GM21447 (cell line): ENCODE results near the gene TFEB.

Experiments used
- ATAC-seq: cut with Tn5 transposase; IDR thresholded peaks from one replicate; pipeline ENCODE4 v1.9.1; 2021; ENCODE audit not compliant: unreplicated experiment

Gene TFEB

DNA sequence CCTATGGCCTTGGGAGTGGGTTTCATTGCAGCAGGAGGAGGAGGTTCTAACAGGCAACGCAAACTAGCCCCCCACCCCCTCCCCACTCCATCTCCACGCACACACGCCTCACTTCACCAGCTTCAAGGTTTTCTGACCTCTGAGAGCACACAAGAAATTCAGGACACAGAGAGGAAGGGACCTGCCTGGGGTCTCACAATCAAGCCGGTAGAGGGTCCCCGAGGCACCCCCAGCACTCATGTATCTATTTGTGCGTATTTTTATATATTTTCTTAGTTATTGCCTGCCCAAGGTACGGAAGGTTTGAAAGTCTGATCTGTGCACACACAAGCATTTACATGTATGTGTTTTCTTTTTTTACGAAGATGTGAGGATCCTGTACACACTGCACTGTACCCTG is 80.2 kb downstream of the TFEB start:
- ATAC-seq = no peak

DNA sequence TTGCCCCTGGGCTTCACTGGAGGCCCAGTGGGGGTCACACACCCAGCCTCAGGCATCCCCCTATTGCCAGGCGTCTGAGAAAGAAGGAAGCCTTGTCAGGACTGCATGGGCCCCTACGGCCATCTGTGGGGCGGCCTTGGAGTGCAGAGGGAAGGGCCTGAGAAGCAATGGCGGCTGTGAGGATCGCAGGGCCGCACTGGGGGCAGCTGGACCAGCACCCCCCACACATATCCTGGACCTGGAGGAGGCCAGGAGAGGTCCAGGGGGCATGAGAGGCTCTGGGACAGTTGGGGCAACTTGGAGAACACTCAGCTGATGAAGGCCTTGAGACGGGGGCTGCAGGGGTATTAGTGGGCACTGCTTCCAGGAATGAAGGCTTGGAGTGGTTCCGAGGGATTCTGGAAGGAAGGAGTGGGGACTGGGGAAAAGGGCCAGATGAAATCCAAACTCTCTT is 80.7 kb downstream of the TFEB start:
- ATAC-seq = no peak

DNA sequence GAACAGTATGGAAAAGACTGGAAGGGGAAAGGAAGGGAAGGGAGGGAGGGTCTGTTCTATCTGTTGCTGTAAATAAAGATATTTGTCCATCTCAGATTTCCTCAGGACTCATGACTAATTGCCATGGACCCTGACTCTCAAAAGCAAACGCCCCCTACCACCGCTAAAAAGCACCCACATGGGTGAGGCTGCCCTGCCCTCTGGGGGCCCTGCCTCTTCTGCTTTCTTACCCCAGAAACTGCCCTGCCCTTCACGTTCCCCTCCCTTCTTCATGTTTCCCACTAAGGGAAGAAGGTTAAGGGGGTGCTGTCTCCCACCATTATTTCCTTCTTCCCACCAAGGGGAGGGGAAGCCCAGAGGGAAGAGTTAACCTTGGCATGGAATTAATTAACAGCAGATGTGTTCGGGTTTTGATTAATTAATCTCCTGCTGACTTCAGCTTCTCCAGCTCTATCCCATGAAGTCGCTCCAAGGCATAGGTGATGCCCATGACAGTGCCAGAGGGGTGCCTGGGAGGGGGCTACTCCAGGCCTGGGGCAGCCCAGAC is 81.2 kb downstream of the TFEB start:
- no peak for ATAC-seq

DNA sequence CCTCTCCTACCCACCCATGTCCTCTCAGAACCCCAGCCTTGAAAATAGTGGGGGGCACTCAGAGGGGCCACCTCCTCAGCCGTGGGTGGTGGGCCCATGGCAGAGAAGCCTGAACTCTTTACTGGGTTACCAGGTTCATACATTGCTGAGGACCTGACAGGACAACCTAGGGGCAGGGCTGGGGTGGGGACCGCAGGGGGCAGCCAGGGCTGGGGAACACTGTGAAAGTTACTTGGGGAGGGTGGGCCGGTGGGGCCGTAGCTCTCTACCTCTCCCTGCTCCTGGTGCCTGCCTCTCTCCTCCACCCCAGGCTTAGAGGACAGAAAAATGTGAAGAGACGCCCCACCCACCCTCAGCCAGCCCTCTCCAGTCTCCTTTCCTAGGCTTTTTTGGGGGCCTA is 81.7 kb downstream of the TFEB start:
- ATAC-seq = no peak

DNA sequence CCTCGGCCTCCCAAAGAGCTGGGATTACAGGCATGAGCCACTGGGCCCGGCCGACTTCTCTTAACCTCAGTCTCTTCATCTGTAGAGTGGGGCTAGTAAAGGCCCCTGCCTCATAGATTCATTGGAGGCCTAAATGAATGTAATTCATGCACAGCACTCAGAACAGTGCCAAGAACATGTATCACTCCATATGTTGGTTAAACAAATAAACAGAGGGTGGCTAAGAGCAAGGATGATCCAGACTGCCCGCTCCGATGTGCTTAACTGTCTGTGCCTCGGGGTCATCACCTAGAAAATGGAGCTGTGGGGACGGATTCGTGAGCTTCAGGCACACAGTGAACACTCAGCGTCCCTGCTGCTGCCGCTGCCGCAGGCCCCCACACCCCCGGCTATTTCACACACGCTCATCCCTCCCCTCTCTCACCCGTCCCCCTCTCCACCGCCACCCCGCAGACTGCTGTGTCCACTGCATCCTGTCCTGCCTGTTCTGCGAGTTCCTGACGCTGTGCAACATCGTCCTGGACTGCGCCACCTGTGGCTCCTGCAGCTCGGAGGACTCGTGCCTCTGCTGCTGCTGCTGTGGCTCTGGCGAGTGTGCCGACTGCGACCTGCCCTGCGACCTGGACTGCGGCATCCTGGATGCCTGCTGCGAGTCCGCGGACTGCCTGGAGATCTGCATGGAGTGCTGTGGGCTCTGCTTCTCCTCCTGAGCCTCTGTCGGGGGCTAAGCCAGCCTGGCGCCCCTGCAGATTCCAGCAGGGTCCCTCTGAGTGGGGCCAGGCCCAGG is 82.3 kb downstream of the TFEB start:
- ATAC-seq = no peak

DNA sequence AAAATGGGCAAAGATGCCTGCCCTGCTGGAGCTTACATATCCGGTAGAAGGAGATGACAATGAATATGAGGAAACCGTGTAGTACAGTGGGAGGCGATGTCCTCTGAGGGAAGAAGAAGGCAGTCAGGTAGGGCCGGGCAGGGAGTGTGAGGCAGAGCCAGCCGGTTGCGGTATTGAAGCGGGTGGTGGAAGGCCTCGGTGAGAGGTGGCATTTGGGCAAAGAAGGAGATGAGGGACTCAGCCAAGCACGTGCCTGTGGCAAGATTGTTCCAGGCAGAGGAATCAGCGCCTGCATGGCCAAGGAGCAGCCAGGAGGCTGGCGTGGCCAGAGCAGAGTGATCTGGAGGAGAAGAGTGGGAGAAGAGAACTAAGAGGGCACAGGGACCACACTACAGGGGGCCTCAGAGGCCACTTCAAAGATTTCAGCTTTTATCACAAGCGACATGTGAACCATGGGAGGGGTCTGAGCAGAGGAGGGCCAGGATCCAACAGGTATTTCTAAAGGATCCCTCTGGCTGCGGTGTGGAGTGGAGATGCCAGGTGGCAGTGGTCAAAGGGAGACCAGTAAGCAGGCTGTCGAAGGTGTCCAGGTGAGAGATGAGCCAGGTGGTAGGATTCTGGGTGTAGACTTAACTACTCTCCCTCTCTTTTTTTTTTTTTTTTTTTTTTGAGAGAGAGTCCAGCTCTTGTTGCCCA is 83.3 kb downstream of the TFEB start:
- no peak for ATAC-seq

DNA sequence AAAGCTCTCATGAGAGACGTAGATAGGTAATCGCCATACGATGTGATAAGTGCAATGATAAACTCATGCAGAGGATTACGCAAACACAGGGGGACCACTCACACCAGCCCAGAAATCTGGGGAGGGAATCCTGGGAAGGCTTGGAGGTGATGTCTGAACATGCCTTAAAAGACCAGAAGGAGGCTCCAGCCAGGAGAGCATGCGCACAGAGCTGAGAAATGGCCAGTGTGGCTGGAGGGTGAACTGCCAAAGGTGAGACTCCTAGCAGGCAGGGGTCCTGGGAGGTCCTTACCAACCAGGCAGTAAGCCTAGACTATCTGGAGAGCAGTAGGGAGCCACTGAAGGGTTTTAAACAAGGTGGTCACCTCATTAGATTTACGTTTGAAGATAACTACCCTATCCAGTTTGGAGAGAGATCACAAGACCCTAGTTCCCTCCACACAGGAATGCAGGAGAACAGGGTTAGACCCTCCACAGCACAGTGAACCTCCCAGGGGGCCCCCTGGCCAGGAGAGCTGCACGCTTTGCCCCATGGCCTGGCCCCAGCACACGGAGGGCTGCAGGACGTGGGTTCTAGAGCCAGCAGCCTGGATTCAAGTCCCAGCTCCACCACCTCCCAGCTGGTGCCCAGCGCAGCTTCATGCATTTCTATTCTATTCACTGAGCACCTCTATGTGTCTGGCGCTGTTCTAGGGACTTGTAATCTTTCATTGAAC is 84.0 kb downstream of the TFEB start:
- ATAC-seq = no peak

DNA sequence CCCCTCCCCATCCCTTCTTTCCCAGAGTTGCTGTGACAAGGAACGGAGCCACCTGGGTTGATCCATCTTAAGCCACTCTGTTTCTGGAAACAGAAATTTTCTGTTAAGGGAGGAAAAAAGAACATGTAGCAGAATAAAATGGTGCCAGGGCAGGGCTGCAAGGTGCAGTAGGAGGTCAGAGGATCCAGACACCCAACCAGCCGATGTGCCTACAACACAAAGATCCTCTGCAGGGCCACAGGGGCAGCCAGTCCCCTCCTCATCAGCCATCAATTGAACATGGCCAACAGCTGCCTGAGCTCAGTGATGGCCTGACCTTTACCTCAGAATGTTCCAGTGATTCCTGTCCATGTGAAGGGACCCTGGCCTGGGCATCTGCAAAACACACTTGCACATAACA is 85.3 kb downstream of the TFEB start:
- no peak for ATAC-seq

DNA sequence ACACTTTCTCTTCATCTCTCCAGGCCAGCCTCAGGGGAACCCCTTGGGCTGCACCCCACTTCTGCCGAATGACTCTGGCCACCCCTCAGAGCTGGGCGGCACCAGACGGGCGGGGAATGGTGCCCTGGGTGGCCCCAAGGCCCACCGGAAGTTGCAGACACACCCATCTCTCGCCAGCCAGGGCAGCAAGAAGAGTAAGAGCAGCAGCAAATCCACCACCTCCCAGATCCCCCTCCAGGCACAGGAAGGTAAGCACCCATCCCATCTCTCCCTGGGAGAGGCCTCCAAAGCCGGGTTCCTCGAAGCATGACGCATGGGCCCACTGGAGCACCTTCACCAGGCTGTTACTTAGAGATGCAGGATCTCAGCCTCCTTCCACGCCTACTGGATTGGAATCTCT is 85.8 kb downstream of the TFEB start:
- ATAC-seq = no peak

DNA sequence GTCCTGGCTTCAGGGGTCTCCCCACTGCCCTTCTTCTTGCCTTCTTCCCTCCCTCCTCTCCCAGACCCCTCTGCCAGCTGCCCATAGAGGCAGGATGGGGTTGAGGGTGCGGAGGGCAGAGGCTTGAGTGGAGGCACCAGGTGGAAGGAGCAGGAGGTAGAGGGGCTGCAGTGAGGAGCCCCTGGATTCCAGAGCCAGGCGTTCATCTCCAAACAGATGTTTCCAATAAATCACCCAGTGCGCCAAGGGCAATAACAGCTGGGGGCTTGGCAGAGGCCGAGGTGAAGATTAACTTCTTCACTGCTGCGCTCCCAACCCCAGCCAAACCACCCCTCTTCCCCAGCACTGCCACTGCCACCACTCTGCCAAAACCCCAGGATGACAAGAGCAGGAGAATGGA is 86.5 kb downstream of the TFEB start:
- ATAC-seq = no peak

DNA sequence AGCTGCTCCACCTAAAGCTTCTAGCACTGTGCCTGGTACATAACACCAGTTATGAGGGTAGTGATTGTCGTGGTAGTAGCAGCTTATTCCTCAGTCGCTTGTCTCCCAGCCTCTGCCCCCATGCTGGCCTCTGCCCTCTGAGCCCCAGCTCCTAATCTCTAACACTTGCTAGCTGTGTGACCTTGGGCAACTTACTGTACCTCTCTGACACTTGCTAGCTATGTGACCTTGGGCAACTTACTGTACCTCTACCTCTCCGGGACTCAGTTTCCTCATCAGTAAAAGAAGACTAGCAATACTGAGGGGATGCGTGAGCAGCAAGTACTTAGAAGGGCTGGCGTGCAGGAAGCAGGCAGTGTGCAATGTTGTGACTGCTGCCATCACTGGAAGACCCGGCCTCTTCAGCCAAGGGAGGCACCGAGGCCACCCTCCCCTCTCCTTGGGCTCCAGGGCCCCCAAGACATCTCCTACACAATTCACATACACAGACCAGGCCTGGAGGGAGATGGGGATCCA is 87.3 kb downstream of the TFEB start:
- no peak for ATAC-seq

DNA sequence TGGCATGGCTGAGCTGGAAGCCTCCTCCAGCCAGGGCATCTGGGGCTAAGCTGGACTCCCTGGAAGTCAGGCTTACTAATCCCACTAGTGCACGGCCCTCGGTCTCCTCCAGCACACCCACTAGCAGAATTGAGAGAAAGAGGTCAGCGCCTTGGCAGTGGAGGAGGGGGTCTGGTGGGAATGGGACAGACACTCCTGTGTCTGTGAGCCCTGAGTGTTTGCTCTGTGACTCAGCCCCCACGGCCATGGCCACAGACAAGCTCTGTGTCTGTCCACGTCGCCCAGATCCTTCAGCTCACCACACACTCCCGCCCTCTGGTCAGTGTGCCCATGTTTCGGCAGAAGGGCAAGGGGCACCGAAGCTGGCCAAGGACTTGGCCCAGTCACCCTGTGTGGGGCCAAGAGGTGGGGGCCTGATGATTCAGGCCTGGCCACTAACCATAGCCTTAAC is 88.3 kb downstream of the TFEB start:
- ATAC-seq = no peak

DNA sequence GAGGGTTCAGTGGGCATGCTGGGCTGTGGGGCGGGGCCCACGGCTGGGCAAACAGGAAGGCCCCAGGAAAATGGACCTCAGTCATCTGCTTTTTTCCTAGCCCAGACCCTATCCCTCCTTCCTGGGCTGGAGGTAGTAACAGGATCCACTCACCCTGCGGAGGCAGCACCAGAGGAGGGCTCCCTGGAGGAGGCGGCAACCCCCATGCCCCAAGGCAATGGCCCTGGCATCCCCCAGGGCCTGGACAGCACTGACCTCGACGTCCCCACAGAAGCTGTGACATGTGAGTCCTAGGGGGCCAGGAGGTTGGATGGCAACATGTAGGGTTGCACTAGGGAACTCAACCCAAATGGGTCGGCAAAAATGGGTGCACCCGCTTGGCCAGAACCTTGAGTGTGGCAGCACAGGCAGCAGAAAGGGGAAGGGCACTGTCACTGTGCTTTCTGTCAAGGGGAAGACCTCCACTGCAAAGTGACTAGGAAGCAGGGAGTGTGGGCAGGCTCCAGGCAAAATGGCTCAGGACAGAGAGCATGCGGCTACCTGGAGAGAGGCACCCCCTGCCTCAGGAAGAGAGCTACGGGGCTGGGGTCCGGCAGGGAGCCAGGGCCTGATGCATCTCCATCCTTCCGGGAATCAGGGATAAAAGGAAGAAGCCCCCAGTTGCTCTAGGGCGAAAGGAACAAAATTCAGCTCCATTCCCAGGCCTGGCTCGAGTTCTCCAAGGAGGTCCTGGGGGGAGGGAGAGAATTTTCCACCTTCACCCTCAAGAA is 89.2 kb downstream of the TFEB start:
- ATAC-seq = no peak

DNA sequence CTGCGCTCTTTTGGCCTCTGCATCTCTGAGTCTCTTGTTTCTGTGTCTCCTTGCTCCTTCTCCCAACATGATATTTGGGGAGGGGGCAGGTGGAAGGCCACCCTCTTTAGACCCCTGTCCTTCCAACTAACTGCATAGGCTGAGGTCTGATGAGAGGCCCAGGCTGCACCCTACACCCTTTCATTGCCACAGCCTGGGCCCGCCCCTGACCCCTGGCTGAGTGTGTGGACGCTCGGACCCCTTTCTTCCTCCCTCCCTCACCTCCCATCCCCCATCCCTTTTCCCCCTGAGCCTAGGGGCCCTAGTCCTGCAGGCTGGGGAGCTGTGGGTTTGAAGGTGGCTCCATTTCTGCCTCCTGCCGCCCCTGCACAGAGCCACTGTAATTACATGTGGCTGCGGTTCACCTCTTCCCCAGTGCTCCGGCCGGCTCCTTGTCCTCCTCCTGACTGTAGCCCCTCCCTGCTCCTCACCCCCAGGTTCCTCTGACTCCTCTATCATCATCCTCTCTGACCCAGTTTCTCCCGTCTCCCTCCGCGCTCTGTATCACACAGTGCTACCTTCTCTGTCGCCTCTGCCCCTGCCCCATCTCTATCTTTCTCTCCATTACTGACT is 90.3 kb downstream of the TFEB start:
- ATAC-seq = no peak

DNA sequence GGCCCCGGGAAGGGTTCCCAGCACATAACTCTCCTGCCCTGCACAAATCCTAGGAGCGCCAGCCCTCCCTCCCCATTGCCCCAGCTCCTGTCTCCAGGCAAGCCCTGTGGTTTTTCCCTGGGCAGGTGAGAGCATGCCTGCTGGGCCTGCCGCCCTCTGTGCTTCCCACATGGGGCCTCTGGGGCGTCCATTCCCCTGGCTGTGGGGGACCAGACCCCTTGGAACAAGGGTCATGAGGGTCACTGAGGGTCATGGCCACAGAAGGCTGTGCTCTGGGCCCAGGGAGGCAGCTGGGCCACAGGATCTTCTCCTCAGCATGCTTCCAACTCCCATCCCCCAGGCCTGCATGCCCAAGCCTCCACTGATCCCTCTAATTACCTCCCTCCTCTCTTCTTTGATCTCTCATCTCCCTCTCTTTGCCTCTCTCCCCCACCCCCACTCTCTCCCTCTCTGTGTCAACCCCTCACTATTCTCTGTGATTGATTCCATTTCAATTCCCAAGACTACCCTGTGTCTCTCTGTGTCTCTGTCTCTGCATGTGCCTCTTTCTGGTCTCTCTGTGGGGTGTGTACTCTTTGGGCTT is 91.0 kb downstream of the TFEB start:
- ATAC-seq = no peak

DNA sequence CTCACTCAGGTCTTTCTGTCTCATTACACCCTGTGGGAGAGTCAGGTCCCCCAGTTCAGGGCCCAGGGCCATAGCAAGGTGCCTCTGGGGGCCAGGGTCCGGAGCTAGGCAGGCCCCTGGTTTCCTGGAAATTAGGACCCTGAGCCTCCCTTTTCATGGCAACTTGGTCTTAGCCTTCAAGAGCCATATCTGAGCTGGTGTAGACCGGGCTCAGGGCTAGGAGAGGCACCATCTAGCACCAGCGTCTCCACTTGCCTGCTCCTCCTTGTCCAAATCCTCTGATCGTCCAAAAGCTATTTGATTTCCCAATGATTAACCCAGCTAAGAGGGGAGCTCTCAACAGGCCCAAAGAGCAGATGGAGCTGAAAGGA is 91.5 kb downstream of the TFEB start:
- no peak for ATAC-seq

DNA sequence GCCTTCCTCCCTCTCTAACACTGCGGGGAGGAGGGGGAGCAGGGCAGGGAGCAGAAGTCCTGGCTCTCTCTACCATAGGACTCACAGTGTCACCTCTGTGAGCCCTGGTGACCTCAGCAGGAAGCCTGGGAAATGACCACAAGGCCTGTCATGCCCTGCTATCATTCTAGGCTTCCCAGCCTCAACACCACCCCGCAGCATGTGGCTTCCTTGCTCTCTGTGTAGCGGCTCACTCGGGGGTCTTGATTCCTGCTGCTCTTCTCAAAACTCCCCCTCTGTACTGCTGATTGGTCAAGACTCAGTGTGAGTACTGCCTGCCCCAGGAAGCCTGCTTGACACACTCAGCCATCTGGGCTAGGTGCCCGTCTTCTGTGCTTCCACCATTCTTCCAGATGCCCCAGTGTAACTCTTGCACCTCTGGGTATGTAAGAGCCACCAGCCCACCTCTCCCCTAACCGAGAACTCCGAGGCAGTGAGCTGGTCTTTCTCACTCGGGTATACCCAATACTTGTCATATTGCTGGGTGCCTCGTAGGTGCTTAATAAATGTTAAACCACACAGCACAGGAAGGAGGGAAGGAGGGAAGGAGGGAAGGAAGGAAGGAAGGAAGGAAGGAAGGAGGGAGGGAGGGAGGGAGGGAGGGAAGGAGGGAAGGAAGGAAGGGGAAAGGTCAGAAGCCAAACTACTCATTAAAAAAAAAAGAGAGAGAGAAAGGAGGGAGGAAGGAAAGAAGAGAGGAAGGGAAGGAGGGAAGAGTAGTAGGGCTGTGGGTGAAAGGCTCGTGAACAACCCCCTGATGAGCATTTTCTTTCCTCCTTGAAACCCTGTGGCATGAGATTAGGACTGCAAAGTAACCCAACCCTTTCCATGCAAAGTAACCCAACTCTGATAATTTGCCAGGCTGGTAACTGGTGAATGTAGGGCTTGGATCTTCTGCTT is 92.2 kb downstream of the TFEB start:
- no peak for ATAC-seq

DNA sequence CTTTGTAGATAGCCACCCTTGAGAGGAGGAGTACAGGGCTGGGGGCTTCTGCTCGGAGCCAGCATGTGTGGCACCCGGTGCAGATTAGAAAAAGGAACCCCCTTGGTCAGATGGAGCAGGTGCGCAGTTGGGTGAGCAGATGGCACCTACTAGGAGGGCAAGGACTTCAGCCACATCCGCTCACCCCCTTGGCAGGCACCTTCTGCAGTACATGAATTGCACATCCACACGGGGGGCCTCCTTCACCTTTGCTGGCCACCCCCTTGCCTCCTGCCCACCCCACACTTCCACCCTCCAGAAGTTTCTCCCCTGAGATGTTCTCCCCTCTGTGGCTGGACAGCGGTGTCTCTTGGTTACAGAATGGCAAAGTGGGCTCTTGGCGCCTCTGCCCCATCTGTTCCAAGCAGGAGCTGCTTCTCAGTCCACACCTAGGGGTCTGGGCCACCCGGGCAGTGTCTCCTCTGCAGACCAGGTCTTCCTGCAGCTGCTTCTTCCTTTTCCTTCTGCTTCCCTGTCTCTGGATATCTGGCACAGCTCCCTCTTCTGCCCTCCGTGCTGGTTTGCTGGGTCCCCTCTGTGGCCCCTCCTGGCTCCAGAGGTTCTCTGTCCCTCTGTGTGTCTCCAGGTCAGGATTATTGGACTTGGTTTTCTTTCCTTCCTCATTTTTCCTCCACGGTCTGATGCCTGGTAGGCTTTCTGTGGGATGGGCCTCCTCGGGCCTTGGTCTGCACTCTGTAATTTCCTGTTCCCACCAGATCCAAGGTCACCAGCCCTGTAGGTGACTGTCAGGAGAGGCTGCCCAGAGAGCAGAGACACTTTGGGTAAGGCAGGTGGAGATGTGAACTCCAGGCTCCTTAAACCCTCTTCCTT is 93.1 kb downstream of the TFEB start:
- ATAC-seq = no peak
